Stimulated activated naive B cell treated with anti-CD40 and anti-IgM and Interleukin-4, amounts not matched to agents 10 μg/mL and 1 μg/mL and 100 μg/mL, for 72 hours (primary cell): Measurements from ENCODE around the gene TRAF3IP1.
"Not testable (repeated sequence)": the region's sequence is repeated elsewhere in the genome, so short reads cannot be mapped to it uniquely, and the experiment has no call there.

ENCODE experiments used
- ATAC-seq, 2 donors: fragments of 150-1000 bp; cut with Tn5 transposase; replicated peaks; 2 replicates each; pipeline ENCODE4 v1.10.0; 2021; ENCODE audit warnings: moderate library complexity in 1 of 2
- DNase-seq: peaks from one replicate; pipeline ENCODE4 v3.0.0; 2021
- H3K27ac Mint-ChIP-seq: one replicate; pipeline ENCODE4 v1.8.0; 2022; ENCODE audit warnings: mild to moderate bottlenecking, mixed read lengths
- H3K27me3 Mint-ChIP-seq, 2 donors: one replicate each; pipeline ENCODE4 v1.8.0; 2022; ENCODE audit warnings: mixed read lengths in 2 of 2
- H3K36me3 Mint-ChIP-seq, 2 donors: one replicate each; pipeline ENCODE4 v1.8.0; 2022; ENCODE audit warnings: mixed read lengths in 2 of 2, mild to moderate bottlenecking in 1 of 2
- H3K4me1 Mint-ChIP-seq, 2 donors: one replicate each; pipeline ENCODE4 v1.8.0; 2022; ENCODE audit warnings: mixed read lengths in 2 of 2, mild to moderate bottlenecking in 1 of 2
- H3K4me3 Mint-ChIP-seq, 2 donors: one replicate each; pipeline ENCODE4 v1.8.0; 2022; ENCODE audit warnings: mild to moderate bottlenecking in 2 of 2, mixed read lengths in 2 of 2, moderate library complexity in 1 of 2
- H3K9me3 Mint-ChIP-seq, 2 donors: one replicate each; pipeline ENCODE4 v1.8.0; 2022; ENCODE audit warnings: mixed read lengths in 2 of 2, mild to moderate bottlenecking in 1 of 2

TRAF3IP1 gene

DNA sequence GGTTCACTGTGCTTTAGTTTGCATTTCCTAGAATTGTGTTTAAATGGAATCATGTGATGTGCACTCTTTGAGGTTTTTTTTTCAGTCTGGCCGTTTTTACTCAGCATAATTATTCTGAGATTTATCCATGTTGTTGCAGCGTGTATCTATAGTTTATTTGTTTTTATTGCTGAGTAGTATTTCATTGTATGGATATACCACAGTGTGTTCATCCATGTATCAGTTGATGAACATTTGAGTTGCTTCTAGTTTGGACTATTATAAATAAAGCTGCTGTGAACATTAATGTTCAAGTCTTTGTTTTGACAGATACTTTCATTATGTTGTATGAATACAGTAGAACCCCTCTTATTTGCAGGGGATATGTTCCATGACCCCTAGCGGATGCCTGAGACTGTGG lies 39.1 kb downstream of the TRAF3IP1 start:
- Mint-ChIP-seq H3K4me3 (no peak overlapping the region), H3K27me3 (no peaks in the 10 kb centered on the region), H3K9me3 (no peaks in the 10 kb centered on the region), H3K36me3 (peaks cover 23 to 44% of the 10 kb centered on the region in 2 donors), H3K27ac (peak overlapping the region; percentile 7), H3K4me1 (peaks cover 0 to 2% of the 10 kb centered on the region in 2 donors)
- no peak for ATAC-seq
- no peak for DNase-seq

DNA sequence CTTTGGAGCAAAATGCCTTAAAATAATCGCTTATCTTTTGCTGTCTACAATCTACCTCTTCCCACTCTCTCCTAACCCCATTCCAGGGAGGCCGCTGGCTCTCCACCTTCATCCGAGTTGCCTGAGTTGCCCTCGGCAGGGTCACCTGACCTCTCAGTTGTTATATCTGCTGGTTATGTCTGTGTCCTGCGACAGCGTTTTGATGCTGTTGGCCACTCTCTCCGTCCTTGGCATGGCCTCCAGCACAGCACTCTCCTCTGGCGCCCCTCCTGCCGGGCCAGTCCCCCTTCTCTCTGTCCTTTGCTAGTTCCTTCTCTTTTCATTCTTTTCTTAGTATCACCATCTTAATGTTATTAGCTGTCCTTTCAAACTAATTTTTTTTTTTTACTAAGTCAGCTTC lies 41.6 kb downstream of the TRAF3IP1 start:
- H3K27me3 Mint-ChIP-seq: no peaks in the 10 kb centered on the region
- H3K4me1 Mint-ChIP-seq: peaks cover 0 to 2% of the 10 kb centered on the region in 2 donors
- H3K9me3 Mint-ChIP-seq: no peaks in the 10 kb centered on the region
- DNase-seq (no peak), ATAC-seq (no peak)
- no peak overlapping the region for H3K27ac Mint-ChIP-seq
- H3K4me3 Mint-ChIP-seq: no peak overlapping the region
- H3K36me3 Mint-ChIP-seq: peaks cover 23 to 44% of the 10 kb centered on the region in 2 donors

DNA sequence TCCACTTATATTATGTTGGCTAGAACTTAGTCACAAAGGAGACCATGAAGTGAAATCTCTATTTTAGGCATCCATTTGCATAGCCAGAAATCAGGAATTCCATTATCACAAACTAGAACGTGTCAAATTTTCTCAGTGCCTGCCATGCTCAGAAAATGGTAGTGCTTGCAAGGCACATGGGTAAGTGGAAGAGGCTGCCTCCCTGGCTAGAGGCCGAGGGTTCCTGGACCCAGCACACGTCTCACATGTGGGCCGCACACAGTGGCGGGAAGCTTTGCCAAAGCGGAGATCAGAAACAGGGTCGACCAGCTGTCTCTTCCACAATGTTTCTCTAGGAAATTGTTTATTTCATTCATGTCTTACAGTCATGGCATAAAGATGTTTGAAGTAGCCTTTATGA lies 42.3 kb downstream of the TRAF3IP1 start:
- no peak overlapping the region for H3K4me3 Mint-ChIP-seq
- H3K4me1 Mint-ChIP-seq: peaks cover 0 to 2% of the 10 kb centered on the region in 2 donors
- DNase-seq: no peak
- no peak for ATAC-seq
- H3K27ac Mint-ChIP-seq: no peak overlapping the region
- H3K9me3 Mint-ChIP-seq: no peaks in the 10 kb centered on the region
- peaks cover 21 to 39% of the 10 kb centered on the region in 2 donors for H3K36me3 Mint-ChIP-seq
- H3K27me3 Mint-ChIP-seq: no peaks in the 10 kb centered on the region

GRCh38 chr2:238369591-238370040 lies 49.3 kb downstream of the TRAF3IP1 start:
- peaks cover 11 to 21% of the 10 kb centered on the region in 2 donors for H3K36me3 Mint-ChIP-seq
- no peak for DNase-seq
- no peak overlapping the region for H3K27ac Mint-ChIP-seq
- H3K4me3 Mint-ChIP-seq: no peak overlapping the region
- H3K9me3 Mint-ChIP-seq: peaks cover 0 to 5% of the 10 kb centered on the region in 2 donors
- H3K4me1 Mint-ChIP-seq: peaks cover 3 to 9% of the 10 kb centered on the region in 2 donors
- H3K27me3 Mint-ChIP-seq: no peaks in the 10 kb centered on the region
- no peak for ATAC-seq

DNA sequence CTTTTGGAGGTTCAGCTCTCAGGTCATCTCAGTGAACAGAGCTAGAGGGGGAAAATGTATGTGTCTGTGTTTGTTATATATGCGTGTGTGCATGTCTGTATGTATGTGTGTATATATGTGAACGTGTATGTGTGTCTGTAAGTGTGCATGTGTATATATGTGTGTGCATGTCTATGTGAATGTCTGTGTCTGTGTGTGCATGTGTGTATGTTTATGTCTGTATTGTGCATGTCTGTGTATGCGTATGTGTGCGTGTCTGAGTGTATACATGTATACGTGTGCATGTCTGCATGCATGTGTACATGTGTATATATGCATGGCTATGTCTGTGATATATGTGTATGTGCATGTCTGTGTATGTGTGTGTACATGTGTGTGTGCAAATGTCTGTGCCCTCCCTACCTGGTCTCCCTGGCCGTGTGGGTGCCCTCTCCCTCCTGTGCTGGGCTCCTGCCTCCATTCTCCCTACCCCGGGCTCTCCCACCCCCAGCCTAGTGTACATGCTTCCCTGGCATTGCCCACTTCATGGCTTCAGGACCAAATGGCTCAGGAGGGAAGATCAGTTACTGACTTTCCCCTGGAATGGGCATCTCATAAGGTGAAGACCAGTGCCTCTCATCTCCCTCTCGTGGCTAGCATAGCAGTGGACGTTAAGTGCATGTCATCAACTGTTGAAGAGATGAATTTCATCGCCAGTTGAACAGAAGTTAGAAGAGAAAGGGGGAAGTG lies 49.9 kb downstream of the TRAF3IP1 start:
- H3K9me3 Mint-ChIP-seq: peaks cover 0 to 5% of the 10 kb centered on the region in 2 donors
- H3K4me1 Mint-ChIP-seq: peaks cover 3 to 9% of the 10 kb centered on the region in 2 donors
- no peak for DNase-seq
- peaks cover 11 to 21% of the 10 kb centered on the region in 2 donors for H3K36me3 Mint-ChIP-seq
- no peak overlapping the region for H3K27ac Mint-ChIP-seq
- no peak for ATAC-seq
- H3K27me3 Mint-ChIP-seq: no peaks in the 10 kb centered on the region
- no peak overlapping the region for H3K4me3 Mint-ChIP-seq

DNA sequence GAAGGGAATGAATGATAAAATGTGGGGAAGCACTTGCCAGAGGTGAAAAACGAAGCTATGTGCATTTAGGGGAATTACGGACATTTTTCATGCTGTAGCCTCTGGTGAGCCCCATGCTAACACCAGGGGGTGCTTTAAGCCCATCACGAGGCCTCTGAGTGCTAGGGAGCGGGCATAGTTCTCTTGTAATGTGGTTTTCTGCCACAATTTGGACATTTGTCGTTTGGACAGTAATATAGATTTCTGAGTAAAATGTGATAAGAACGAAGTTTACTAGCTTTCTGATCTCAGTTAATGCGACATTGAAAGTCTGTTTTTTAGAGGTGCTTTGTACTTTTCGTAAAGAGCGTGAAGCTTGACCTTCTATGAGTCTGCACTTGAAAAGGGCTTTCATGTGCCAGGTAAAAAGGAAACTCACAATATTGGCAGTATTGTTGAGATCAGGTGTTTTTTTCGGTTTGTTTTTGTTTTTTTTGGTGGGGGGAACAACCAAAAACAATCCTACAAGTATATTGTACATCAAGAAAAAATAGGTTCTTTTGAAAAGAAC lies 50.6 kb downstream of the TRAF3IP1 start:
- H3K27me3 Mint-ChIP-seq: no peaks in the 10 kb centered on the region
- peaks cover 0 to 5% of the 10 kb centered on the region in 2 donors for H3K9me3 Mint-ChIP-seq
- no peak overlapping the region for H3K4me3 Mint-ChIP-seq
- no peak overlapping the region for H3K27ac Mint-ChIP-seq
- H3K36me3 Mint-ChIP-seq: peaks cover 11 to 21% of the 10 kb centered on the region in 2 donors
- DNase-seq (no peak), ATAC-seq (peak; percentile 89)
- H3K4me1 Mint-ChIP-seq: peaks cover 3 to 9% of the 10 kb centered on the region in 2 donors

- not testable (repeated sequence) for DNase-seq, H3K27me3 Mint-ChIP-seq, H3K9me3 Mint-ChIP-seq, H3K27ac Mint-ChIP-seq, ATAC-seq, H3K4me3 Mint-ChIP-seq
- peaks cover 11 to 21% of the 10 kb centered on the region in 2 donors for H3K36me3 Mint-ChIP-seq
- H3K4me1 Mint-ChIP-seq: peaks cover 6 to 16% of the 10 kb centered on the region in 2 donors
Measured at GRCh38 chr2:238372277-238372676, 52.0 kb downstream of the TRAF3IP1 start.

GRCh38 chr2:238376884-238377391 lies 56.6 kb downstream of the TRAF3IP1 start:
- Mint-ChIP-seq H3K36me3 (peaks cover 26 to 42% of the 10 kb centered on the region in 2 donors), H3K4me3 (no peak overlapping the region), H3K4me1 (peaks cover 4 to 16% of the 10 kb centered on the region in 2 donors), H3K9me3 (peaks cover 0 to 5% of the 10 kb centered on the region in 2 donors), H3K27me3 (no peaks in the 10 kb centered on the region), H3K27ac (no peak overlapping the region)
- no peak for DNase-seq
- peak; percentile 54 to 83 for ATAC-seq

- Mint-ChIP-seq H3K36me3 (peaks cover 26 to 41% of the 10 kb centered on the region in 2 donors), H3K27ac (no peak overlapping the region), H3K4me3 (no peak overlapping the region), H3K4me1 (peaks cover 4 to 16% of the 10 kb centered on the region in 2 donors), H3K27me3 (no peaks in the 10 kb centered on the region), H3K9me3 (peaks cover 0 to 5% of the 10 kb centered on the region in 2 donors)
- no peak for DNase-seq
- ATAC-seq: no peak
Measured at GRCh38 chr2:238378230-238379095, 58.1 kb downstream of the TRAF3IP1 start.

DNA sequence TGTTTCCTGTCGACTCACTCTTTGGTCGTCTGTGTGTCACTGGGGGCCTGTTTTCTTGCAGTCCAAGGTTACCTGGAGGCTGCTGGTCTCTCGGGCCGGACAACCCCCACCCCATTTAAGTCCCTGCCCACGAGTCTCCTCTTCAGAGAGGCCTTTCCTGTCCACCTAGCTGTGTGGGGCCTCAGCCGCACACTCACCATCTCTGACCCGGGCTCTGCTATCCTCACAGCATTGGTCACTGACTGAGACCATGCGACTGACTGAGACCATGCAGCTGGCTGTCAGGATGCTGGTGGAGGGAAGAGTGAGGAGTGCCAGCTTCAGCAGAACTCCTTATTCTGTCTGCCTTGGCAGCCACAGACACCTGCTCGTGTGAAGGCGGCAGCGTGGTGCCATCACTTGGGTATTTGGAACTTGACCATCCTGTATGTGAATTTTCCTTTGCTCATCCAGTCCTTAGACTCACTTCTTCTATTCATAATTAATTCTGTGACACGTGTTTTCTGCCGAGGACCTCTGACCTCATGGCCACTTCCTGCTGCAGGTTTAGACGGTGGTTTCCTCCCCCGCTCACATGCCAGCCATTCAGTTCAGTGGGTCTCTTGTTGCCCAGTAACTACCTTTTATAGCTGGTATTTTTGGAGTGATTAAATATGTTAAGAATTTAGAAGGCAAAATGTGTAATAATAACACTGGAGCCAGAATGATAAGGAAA lies 58.9 kb downstream of the TRAF3IP1 start:
- H3K4me1 Mint-ChIP-seq: peaks cover 7 to 16% of the 10 kb centered on the region in 2 donors
- H3K4me3 Mint-ChIP-seq: no peak overlapping the region
- ATAC-seq (peak; percentile 53 to 61), DNase-seq (no peak)
- H3K36me3 Mint-ChIP-seq: peaks cover 27 to 40% of the 10 kb centered on the region in 2 donors
- H3K9me3 Mint-ChIP-seq: peaks cover 0 to 6% of the 10 kb centered on the region in 2 donors
- H3K27ac Mint-ChIP-seq: peak overlapping the region; percentile 44
- H3K27me3 Mint-ChIP-seq: no peaks in the 10 kb centered on the region

GRCh38 chr2:238380336-238380735 lies 60.0 kb downstream of the TRAF3IP1 start:
- DNase-seq (no peak), ATAC-seq (no peak)
- Mint-ChIP-seq H3K27ac (no peak overlapping the region), H3K27me3 (no peaks in the 10 kb centered on the region), H3K4me1 (peaks cover 7 to 16% of the 10 kb centered on the region in 2 donors), H3K9me3 (peaks cover 0 to 6% of the 10 kb centered on the region in 2 donors), H3K36me3 (peaks cover 27 to 40% of the 10 kb centered on the region in 2 donors), H3K4me3 (no peak overlapping the region)

DNA sequence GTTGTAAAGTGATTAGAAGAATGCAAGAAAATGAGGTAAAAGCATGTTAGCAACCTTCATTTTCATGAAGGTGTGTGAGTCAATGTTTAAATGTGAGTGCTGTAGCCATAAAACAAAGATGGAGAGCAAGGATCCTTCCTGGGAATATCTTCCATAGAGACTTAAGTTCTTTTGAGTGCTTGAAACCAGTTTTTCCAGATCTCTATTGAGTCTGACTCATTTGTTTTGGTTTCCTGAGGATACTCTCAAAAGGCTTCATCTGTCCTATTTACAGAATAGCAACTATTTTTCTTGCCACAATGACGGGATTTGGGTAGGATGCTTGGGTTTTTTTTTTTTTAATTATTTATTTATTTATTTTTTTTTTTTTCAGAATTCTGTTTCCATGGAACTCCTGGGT lies 60.5 kb downstream of the TRAF3IP1 start:
- H3K9me3 Mint-ChIP-seq: peaks cover 0 to 6% of the 10 kb centered on the region in 2 donors
- peaks cover 27 to 40% of the 10 kb centered on the region in 2 donors for H3K36me3 Mint-ChIP-seq
- no peak overlapping the region for H3K4me3 Mint-ChIP-seq
- no peak for ATAC-seq
- H3K27me3 Mint-ChIP-seq: no peaks in the 10 kb centered on the region
- DNase-seq: no peak
- H3K27ac Mint-ChIP-seq: no peak overlapping the region
- peaks cover 7 to 16% of the 10 kb centered on the region in 2 donors for H3K4me1 Mint-ChIP-seq

GRCh38 chr2:238381341-238382115 lies 61.2 kb downstream of the TRAF3IP1 start:
- H3K4me3 Mint-ChIP-seq: no peak overlapping the region
- DNase-seq (no peak), ATAC-seq (no peak)
- peaks cover 0 to 6% of the 10 kb centered on the region in 2 donors for H3K9me3 Mint-ChIP-seq
- peaks cover 7 to 16% of the 10 kb centered on the region in 2 donors for H3K4me1 Mint-ChIP-seq
- peaks cover 27 to 40% of the 10 kb centered on the region in 2 donors for H3K36me3 Mint-ChIP-seq
- no peak overlapping the region for H3K27ac Mint-ChIP-seq
- H3K27me3 Mint-ChIP-seq: no peaks in the 10 kb centered on the region
